SIG-M5 (cell line): ENCODE results near the gene MAGI2.

Source experiments
- DNase-seq: peaks from one replicate; lab custom pipeline; 2025; lab: John Stamatoyannopoulos, UW

The MAGI2 gene

DNA sequence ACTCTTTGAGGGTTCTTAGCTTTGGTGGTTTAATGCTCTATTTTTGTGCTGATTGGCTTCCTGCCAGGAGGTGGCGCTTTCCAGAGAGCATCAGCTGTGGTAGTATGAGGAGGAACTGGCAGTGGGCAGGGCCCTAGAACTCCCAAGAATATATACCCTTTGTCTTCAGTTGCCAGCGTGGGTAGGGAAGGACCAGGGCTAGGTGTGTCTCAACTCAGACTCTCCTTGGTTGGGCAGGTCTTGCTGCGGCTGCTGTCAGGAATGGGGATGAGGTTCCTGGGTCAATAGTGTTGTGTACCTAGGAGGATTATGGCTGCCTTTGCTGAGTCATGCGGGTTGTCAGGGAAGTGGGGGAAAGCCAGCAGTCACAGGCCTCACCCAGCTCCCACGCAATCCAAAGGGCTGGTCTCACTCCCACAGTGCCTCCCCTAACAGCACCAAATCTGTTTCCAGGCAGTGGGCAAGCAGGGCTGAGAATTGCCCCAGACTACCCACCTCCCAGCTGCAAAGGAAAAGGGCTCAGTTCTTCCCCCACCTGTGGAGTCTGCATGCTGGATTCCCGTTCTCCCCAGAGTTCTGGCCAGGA is 1463.4 kb downstream of the MAGI2 start:
- no peak for DNase-seq

DNA sequence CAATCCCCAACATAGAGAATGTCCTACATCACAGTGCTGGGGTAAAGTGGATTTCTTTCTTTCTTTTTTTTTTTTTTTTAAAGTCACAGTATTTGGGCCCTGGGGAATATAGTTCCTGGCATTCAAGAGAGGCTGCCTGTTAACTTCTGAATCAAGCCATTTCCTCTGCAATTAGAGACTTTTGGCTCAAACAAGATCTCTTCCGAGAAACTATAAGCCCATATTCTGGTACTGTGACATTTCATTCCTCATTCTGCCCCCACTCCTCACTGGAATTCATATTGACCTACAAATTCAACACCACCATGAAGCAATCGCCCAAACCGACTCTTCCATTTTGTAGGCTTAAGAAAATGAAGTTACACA is 1467.5 kb downstream of the MAGI2 start:
- no peak for DNase-seq

DNA sequence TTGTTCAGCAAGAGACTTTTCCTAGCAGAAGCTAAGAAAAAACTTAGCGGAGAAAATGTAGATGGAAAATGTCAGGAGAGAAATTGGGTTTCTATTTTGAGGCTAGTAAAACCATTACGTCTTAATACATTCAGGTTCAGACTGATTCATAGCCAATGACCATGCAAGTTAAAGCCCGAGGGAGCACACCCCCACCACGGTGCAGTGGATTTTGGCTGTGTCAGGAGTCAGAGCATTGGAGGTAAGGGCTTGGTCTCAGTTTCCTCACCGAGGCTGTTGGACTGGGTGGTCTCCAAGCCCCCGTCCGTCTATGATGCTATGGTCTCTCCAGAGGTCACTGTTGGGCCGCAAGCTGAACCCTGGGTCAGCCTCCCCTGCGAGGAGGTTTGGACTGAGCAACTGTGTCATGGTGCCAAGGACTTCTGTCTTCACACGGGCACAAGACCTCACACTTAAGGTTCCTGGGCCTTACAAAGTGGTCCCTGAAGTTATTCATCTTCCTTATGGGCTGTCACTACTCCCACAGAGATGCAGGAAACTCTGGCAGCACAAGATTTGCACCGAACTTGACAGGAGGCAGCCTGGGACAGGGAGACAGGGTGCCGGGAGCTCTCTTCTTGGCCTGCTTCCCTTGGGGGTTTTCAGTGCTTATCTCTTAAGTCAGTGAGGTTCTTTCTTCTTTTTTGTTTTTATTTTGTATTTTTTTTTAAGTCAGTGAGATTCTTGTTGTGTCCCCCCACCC is 1468.1 kb downstream of the MAGI2 start:
- no peak for DNase-seq

DNA sequence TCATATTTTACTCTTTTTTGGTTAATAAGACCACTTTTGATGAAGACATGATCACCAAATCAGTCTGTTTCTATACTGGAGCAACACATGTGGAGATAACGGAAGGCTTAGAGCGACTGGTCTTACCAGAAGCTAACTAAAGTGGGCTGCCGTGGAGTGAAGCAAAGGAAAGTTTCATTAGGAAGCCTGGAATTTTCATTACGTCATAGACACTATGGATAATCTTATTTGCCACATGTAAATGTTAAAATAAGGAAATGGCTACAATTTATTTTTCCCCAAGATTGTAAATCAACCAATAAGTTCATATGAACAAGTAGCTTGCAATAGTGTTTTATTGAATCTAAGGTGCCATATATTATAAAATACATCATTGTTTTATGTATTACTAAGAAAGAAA is 1469.5 kb downstream of the MAGI2 start:
- DNase-seq, result no peak

DNA sequence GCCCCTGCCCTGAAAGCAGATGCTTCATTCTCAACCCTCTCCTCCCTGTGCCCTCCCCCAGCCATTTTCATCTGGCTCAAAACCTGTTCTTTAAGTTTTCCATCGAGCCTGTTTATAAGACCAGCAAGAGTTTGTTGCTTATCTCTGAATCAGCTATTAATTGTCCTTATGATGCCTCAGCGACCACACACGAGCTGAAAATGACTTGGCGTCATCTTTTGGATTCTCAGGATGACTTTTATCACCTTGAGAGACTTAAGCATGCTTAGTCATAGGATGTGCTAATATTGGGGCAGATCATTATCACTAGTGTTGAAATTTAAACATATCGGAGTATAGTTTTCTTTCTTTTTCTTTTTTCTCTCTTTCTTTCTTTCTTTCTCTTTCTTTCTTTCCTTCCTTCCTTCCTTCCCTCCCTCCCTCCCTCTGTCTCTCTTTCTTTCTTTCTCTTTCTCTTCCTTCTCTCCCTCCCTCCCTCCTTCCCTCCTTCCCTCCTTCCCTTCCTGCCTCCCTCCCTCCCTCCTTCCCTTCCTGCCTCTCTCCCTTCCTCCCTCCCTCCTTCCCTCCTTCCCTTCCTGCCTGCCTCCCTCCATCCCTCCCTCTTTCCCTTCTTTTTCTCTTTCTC is 1470.4 kb downstream of the MAGI2 start:
- DNase-seq, result no peak

DNA sequence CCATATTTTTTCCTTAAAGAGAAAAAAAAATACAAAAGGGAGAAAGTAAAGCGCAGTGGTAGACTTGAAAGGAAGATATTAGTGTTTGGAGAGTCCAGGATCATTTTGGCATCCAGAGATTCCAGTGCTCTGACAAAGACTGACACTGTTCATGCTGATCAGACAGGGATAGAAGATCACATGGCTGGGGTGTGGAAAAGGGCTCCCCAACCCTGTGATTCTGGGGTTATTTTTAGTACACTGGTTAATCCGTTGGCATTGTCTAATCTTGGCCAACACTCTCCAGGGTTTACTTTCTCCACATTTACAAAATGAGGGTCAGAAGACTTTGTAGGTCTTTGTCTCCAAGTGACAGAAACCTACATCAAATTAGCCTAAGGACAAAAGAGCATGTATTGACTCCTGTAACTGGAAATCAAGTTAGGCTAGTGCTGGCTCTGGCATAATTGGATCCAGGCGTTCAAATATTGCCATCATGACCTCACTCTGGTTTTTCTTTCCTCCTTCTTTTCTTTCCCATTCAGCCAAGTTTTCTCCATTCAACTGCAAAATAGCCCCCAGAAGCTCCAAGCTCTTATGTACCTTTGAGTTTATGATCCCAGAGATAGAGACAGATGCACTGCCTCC is 1473.3 kb downstream of the MAGI2 start:
- no peak for DNase-seq

DNA sequence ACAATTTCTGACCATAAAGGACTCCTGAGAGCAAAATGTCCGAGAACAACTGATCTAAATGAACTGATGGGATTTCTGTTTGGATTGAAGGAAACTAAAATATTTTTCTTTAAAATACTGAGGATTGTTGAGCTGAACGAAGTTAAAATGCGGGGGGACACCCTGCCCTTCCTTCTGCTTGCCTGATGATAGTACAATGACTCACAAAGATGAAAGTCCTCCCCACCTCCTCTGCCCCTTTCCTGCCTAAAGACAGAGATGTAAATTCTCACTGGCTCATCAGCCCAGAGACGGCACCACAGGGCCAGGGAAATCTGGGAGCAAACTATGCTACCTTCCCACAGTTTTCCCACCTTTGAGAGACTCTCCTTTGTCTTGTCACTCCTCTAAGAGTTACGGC is 1474.2 kb downstream of the MAGI2 start:
- DNase-seq, result no peak

DNA sequence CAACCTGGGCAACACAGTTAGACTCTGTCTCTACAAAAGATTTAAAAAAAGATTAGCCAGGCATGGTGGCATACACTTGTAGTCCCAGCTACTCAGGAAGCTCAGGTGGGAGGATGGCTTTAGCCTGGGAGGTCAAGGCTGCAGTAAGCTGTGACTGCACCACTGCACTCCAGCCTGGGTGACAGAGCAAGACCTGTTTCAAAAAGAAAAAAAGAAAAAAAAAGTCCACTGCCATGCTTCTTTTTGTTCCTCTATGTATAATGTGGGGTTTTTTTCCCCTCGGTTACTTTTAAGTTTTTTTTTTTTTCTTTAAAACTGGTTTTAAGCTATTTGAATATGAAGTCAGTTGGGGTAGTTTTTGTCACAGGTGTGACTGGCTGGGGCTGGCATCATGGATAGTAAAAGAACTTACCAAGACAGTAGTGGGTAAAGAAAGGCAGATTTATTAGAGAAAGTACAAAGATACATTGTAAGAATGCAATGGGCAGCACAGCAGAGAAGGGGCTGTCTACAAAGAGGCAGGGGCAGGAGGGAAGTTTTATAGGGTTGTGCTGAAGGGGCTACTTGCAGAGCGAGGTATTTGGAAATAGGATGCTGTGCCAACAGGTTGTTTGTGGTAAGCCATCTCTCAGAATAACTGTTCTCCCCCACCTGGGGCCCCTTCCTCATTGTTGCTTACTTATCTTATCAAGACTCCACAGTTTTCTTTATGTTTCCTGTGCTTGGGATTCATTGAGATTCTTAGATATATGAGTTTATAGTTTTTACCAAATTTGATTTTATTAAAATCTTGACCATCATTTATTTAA is 1477.6 kb downstream of the MAGI2 start:
- no peak for DNase-seq

DNA sequence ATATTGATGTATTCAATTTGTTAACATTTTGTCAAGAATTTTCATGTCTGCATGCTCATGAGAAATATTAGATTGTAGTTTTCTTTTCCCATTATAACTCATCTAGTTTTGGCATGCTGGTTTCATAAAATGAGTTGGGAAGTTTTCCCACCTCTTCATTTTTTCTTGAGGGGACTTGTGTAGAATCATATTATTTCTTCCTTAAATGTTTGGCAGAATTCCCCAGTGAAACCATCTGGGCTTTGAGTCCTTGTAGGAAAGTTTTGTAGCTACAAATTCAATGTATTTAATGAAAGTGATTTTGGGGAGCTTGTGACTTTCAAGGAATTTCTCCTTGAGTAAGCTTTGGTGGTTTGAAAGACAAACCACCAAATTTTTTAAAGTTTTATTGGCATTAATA is 1481.7 kb downstream of the MAGI2 start:
- DNase-seq, result no peak

DNA sequence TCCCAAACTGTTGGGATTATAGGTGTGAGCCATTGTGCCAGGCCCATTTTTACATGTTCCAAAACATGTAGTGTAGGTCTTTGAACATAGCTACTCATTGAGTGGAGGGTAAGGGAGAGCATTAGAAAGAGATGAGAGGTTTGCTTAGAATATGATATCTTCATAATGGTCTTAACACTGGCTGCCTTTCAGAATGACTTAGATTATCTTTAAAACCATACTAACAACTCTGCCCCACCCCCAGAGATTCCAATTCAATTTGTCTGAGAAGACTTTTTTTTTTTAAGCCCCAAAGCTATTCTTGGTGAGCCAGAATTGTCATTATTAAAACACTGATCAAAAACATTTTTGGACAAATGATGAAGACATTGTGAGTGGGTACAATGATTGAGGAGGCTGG is 1486.0 kb downstream of the MAGI2 start:
- DNase-seq, result no peak
